PC-9 (cell line): ENCODE data around the gene ADGRV1. TPM values are rescaled to one million over a fixed set of nuclear protein-coding genes. Genes with fewer than 3 reads are reported as not detected.

Experiments used
- BruUV-seq: library from RNA; stranded (reverse); fragments of 400-500 nt; replicated peaks from 2 replicates; lab custom pipeline; 2021; lab: Mats Ljungman, UMichigan
- CTCF ChIA-PET: fragments of 300-600 bp; sonication (Branson Sonifier 250); formaldehyde crosslinking; loops from one replicate; lab custom pipeline; 2022; ENCODE audit warnings: antibody characterized with exemption; lab: Charles Lee
- POLR2A ChIA-PET: fragments of 300-600 bp; sonication (Branson Sonifier 250); formaldehyde crosslinking; loops from one replicate; lab custom pipeline; 2022; ENCODE audit warnings: antibody characterized with exemption; ENCODE audit not compliant: unreplicated experiment; lab: Charles Lee
- DNase-seq, 2 experiments: peaks; one replicate each; pipeline versions ENCODE4 v3.0.0 to v3.0.0-alpha.2; 2015 to 2022; ENCODE audit warnings: mixed read lengths in 1 of 2
- H2AFZ ChIP-seq: fragments of 200-600 bp; sonication (generic); 2 replicates; pipeline ENCODE4 v1.8.1; 2017; ENCODE audit warnings: antibody characterized with exemption
- H3F3A ChIP-seq: fragments of 200-600 bp; sonication (generic); 2 replicates; pipeline ENCODE4 v1.8.1; 2017; ENCODE audit warnings: antibody characterized with exemption, mild to moderate bottlenecking, low read depth; ENCODE audit not compliant: insufficient read depth
- H3K27ac ChIP-seq: fragments of 200-600 bp; sonication (generic); 2 replicates; pipeline ENCODE4 v1.6.1; 2016; ENCODE audit warnings: mixed run types
- H3K27me3 ChIP-seq: fragments of 200-600 bp; sonication (generic); 2 replicates; pipeline ENCODE4 v1.6.1; 2016; ENCODE audit warnings: low read depth, mixed run types; ENCODE audit not compliant: insufficient read depth
- H3K36me3 ChIP-seq: fragments of 200-600 bp; sonication (generic); 2 replicates; pipeline ENCODE4 v1.6.1; 2016; ENCODE audit warnings: low read depth, mixed run types
- H3K4me1 ChIP-seq: fragments of 200-600 bp; sonication (generic); replicated peaks from 2 replicates; pipeline ENCODE4 v1.6.1; 2016; ENCODE audit warnings: mixed run types; ENCODE audit not compliant: insufficient read depth
- H3K4me2 ChIP-seq: fragments of 200-600 bp; sonication (generic); 2 replicates; pipeline ENCODE4 v1.6.1; 2017; ENCODE audit warnings: mixed run types
- H3K4me3 ChIP-seq: fragments of 200-600 bp; sonication (generic); 2 replicates; pipeline ENCODE4 v1.6.1; 2016; ENCODE audit warnings: mixed run types
- H3K79me2 ChIP-seq: fragments of 200-600 bp; sonication (generic); 2 replicates; pipeline ENCODE4 v1.6.1; 2017; ENCODE audit warnings: low read depth, mixed run types
- H3K9me2 ChIP-seq: fragments of 200-600 bp; sonication (generic); 2 replicates; pipeline ENCODE4 v1.8.1; 2017; ENCODE audit warnings: mild to moderate bottlenecking; ENCODE audit not compliant: insufficient read depth
- H3K9me3 ChIP-seq: fragments of 200-600 bp; sonication (generic); 2 replicates; pipeline ENCODE4 v1.8.1; 2016; ENCODE audit warnings: low read depth; ENCODE audit not compliant: insufficient read depth
- H4K20me1 ChIP-seq: fragments of 200-600 bp; sonication (generic); 2 replicates; pipeline ENCODE4 v1.8.1; 2017; ENCODE audit not compliant: insufficient read depth
- CTCF ChIP-seq: fragments of 200-600 bp; sonication (generic); conservative IDR thresholded peaks from 2 replicates; pipeline ENCODE4 v1.6.1; 2017; ENCODE audit warnings: mixed run types, antibody characterized with exemption, mild to moderate bottlenecking, moderate library complexity
- EZH2 ChIP-seq: fragments of 200-600 bp; sonication (generic); IDR thresholded peaks from 2 replicates; pipeline ENCODE4 v1.8.0; 2017; ENCODE audit warnings: antibody characterized with exemption, low read depth
- intact Hi-C: fragments of 100-400 bp; cut with micrococcal nuclease; formaldehyde crosslinking; loops from one replicate; pipeline ENCODE4 v1.10.0; 2022; ENCODE audit not compliant: unreplicated experiment
- total RNA-seq: library from RNA; stranded (reverse); gene quantifications from 2 replicates; pipeline ENCODE4 v1.2.3, GENCODE V29; 2021

ADGRV1 gene
- total RNA-seq, 1 experiment from 2014 or later = 1.0 TPM

DNA sequence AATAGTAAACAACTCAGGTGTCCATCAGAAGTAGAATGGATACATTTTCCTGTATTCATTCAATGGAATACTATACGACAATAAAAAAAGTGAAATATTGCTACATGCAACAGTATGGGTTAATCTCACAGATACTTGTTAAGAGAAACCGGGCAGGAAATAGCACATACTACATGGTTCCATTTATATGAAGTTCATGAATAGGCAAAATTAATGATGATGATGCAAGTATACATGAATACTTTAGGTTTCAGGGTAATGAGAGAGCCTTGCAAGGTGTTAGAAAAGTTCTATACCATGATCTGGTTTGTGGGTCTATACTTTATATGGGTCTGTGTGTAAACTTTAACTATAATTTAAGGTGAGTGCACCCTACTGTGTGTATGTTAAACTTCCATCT is 390.4 kb downstream of the ADGRV1 start:
- Histone ChIP-seq H4K20me1 (no peaks in the 10 kb centered on the region), H3K4me2 (no peak overlapping the region), H3K27ac (no peak overlapping the region), H3K79me2 (no peaks in the 10 kb centered on the region), H3K27me3 (no peaks in the 10 kb centered on the region), H3K4me3 (no peak overlapping the region), H3K9me3 (no peaks in the 10 kb centered on the region), H3K36me3 (no peaks in the 10 kb centered on the region), H3F3A (no peaks in the 10 kb centered on the region), H3K4me1 (no peaks in the 10 kb centered on the region), H3K9me2 (no peaks in the 10 kb centered on the region), H2AFZ (no peak overlapping the region)
- intact Hi-C loops = no loop called here
- CTCF ChIA-PET = no interaction called here
- POLR2A ChIA-PET = no interaction called here
- BruUV-seq = no TSS peak
- DNase-seq = no peak
- TF ChIP-seq CTCF (no peak), EZH2 (no peak)

DNA sequence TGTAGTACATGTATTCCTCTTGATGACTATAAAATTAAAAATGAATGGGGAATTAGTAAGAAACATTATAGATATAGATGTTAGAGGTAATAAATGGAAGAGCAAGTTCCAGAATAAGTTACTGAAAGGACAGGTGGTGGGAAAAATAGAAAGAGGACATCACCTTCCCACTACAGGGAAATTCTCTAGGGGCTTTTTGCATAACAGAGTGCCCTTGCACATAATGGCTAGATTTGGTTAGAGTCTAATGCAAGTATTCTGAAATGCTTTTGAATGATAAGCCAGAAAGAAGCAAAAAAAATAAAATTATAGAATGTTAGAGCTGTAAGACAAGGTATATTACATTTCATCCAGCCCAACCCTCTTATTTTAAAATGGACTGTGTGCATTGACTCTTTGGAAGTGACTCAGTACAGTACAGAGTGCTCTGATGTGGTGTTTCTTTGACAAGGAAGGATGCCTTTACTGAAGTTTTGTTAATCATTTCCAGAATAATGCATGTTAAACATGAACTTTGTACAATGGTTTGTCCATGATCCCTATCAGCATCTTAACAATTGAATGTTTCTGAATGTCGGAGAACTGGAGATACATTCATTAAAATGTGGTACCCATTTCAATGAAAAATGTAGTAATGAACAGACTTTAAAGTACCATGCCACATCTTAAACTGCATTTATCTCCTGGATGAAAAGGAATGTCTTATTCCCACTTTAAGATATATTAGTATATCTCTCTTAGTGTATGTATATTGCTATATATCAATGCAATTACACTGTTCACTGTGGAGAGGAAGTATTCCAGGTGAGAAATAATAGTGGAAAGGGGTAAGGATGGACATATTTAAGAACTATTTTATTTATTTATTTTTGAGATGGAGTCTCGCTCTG is 391.1 kb downstream of the ADGRV1 start:
- ChIA-PET CTCF (no interaction called here), POLR2A (no interaction called here)
- H3F3A ChIP-seq = no peaks in the 10 kb centered on the region
- no peaks in the 10 kb centered on the region for H3K27me3 ChIP-seq
- no peak overlapping the region for H3K27ac ChIP-seq
- BruUV-seq = no TSS peak
- H3K36me3 ChIP-seq = no peaks in the 10 kb centered on the region
- no peaks in the 10 kb centered on the region for H3K9me2 ChIP-seq
- H3K4me3 ChIP-seq = no peak overlapping the region
- no peak for TF ChIP-seq CTCF
- no peak for TF ChIP-seq EZH2
- H3K9me3 ChIP-seq = no peaks in the 10 kb centered on the region
- DNase-seq = no peak
- H4K20me1 ChIP-seq = no peaks in the 10 kb centered on the region
- no peak overlapping the region for H2AFZ ChIP-seq
- H3K4me2 ChIP-seq = no peak overlapping the region
- intact Hi-C loops = no loop called here
- no peaks in the 10 kb centered on the region for H3K79me2 ChIP-seq
- H3K4me1 ChIP-seq = no peaks in the 10 kb centered on the region

DNA sequence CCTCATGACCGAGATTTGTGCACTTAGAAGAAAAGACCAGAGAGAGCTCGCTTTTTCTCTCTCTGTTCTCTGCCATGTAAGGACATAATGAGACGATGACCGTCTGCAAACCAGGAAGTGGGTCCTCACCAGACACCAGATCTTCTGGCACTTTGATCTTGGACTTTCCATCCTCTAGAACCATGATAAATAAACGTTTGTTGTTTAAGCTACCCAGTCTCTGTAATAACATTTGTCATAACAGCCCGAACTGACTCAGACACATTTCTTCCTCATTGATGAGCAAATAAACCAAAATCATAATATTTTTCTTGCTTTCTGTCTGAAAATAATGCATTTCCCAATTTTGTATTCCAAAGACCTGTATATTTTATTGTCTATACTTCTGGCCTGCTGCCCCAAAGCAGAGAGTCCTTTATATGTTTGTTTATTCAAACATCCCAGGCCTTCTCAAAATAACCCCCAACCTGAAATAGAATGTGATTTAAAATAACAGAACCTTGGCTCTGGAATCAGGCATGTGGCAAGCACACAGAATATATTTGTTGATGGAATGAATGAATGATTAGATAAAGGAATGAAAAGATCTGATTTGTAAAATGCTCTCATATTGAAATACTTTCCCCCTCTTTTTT is 396.5 kb downstream of the ADGRV1 start:
- no peak overlapping the region for H3K27ac ChIP-seq
- ChIA-PET POLR2A (no interaction called here), CTCF (no interaction called here)
- H3K9me3 ChIP-seq = no peaks in the 10 kb centered on the region
- TF ChIP-seq EZH2 (no peak), CTCF (no peak)
- no peaks in the 10 kb centered on the region for H3K4me1 ChIP-seq
- H3K36me3 ChIP-seq = no peaks in the 10 kb centered on the region
- H4K20me1 ChIP-seq = no peaks in the 10 kb centered on the region
- H3K9me2 ChIP-seq = no peaks in the 10 kb centered on the region
- H3K4me2 ChIP-seq = no peak overlapping the region
- no peaks in the 10 kb centered on the region for H3K79me2 ChIP-seq
- no peaks in the 10 kb centered on the region for H3K27me3 ChIP-seq
- BruUV-seq = no TSS peak
- no peaks in the 10 kb centered on the region for H3F3A ChIP-seq
- intact Hi-C loops = no loop called here
- H2AFZ ChIP-seq = no peak overlapping the region
- H3K4me3 ChIP-seq = no peak overlapping the region
- DNase-seq = no peak
